Measurements from ENCODE around the gene HADHB.
A peak's percentile ranks its signal among the peaks of the same experiment; 100 is the strongest.

Gene HADHB

GRCh38 chr2:26312471-26312870, 67.7 kb downstream of the HADHB start:
- TF ChIP-seq CTCF (IDR thresholded peaks at IDR 0.05; ENCODE audit: borderline replicate concordance, control extremely low read depth, extremely low read depth, insufficient read depth, missing control alignments), result no peak
- in situ Hi-C loops (cut with MboI; ENCODE audit: low sequenced_read_pairs, unreplicated experiment), result no loop called here
- DNase-seq (ENCODE audit: low spot score), result no peak

GRCh38 chr2:26313446-26313845, 68.7 kb downstream of the HADHB start:
- DNase-seq (ENCODE audit: low spot score), result no peak

GRCh38 chr2:26314243-26314642, 69.5 kb downstream of the HADHB start:
- no peak for TF ChIP-seq CTCF (IDR thresholded peaks at IDR 0.05; ENCODE audit: borderline replicate concordance, control extremely low read depth, extremely low read depth, insufficient read depth, missing control alignments)
- no peak for DNase-seq (ENCODE audit: low spot score)
- in situ Hi-C loops (cut with MboI; ENCODE audit: low sequenced_read_pairs, unreplicated experiment), result no loop called here

More at GRCh38 chr2:26313446-26313845, 68.7 kb downstream of the HADHB start:
- no peak for TF ChIP-seq CTCF (IDR thresholded peaks at IDR 0.05; ENCODE audit: borderline replicate concordance, control extremely low read depth, extremely low read depth, insufficient read depth, missing control alignments)
- in situ Hi-C loops (cut with MboI; ENCODE audit: low sequenced_read_pairs, unreplicated experiment), result no loop called here

- TF ChIP-seq CTCF (IDR thresholded peaks at IDR 0.05; ENCODE audit: borderline replicate concordance, control extremely low read depth, extremely low read depth, insufficient read depth, missing control alignments), result no peak
- DNase-seq (ENCODE audit: low spot score), result peak; percentile 45
- in situ Hi-C loops (cut with MboI; ENCODE audit: low sequenced_read_pairs, unreplicated experiment), result no loop called here
Measured at GRCh38 chr2:26316041-26316440, 71.3 kb downstream of the HADHB start.

GRCh38 chr2:26316845-26317244, 72.1 kb downstream of the HADHB start:
- in situ Hi-C loops (cut with MboI; ENCODE audit: low sequenced_read_pairs, unreplicated experiment), result no loop called here
- TF ChIP-seq CTCF (IDR thresholded peaks at IDR 0.05; ENCODE audit: borderline replicate concordance, control extremely low read depth, extremely low read depth, insufficient read depth, missing control alignments), result no peak
- DNase-seq (ENCODE audit: low spot score), result no peak

- in situ Hi-C loops (cut with MboI; ENCODE audit: low sequenced_read_pairs, unreplicated experiment), result no loop called here
- no peak for DNase-seq (ENCODE audit: low spot score)
- TF ChIP-seq CTCF (IDR thresholded peaks at IDR 0.05; ENCODE audit: borderline replicate concordance, control extremely low read depth, extremely low read depth, insufficient read depth, missing control alignments), result no peak
Measured at GRCh38 chr2:26317377-26318105, 72.8 kb downstream of the HADHB start.
